WTC11 (cell line): Measurements from ENCODE around the gene PTCH1. TPM values are rescaled to one million over a fixed set of nuclear protein-coding genes. Genes with fewer than 3 reads are reported as not detected.

Source experiments
- ATAC-seq: fragments of 200-7000 bp; cut with Tn5 transposase; 2 replicates; pipeline ENCODE4 v1.10.0; 2021; ENCODE audit warnings: mild to moderate bottlenecking, moderate library complexity
- CTCF ChIA-PET: fragments of 300-600 bp; sonication (Branson Sonifier 250); formaldehyde crosslinking; loops from one replicate; lab custom pipeline; 2021; ENCODE audit warnings: antibody characterized with exemption; lab: Charles Lee
- POLR2A ChIA-PET: fragments of 350-600 bp; sonication (Branson Sonifier 250); formaldehyde crosslinking; loops from one replicate; lab custom pipeline; 2021; ENCODE audit warnings: antibody characterized with exemption; lab: Charles Lee
- DNase-seq: peaks from one replicate; pipeline ENCODE4 v3.0.0; 2021; ENCODE audit warnings: low spot score
- H3K27ac Mint-ChIP-seq: 2 replicates; pipeline ENCODE4 v1.8.0; 2021; ENCODE audit warnings: mixed read lengths
- H3K27me3 Mint-ChIP-seq: 2 replicates; pipeline ENCODE4 v1.8.0; 2021; ENCODE audit warnings: low read depth, mild to moderate bottlenecking, moderate library complexity, mixed read lengths
- H3K36me3 Mint-ChIP-seq: 2 replicates; pipeline ENCODE4 v1.8.0; 2021; ENCODE audit warnings: mixed read lengths
- H3K4me1 Mint-ChIP-seq: 2 replicates; pipeline ENCODE4 v1.8.0; 2022; ENCODE audit warnings: mixed read lengths
- H3K4me3 Mint-ChIP-seq: 2 replicates; pipeline ENCODE4 v1.8.0; 2021; ENCODE audit warnings: mild to moderate bottlenecking, moderate library complexity, mixed read lengths
- H3K9me3 Mint-ChIP-seq: 2 replicates; pipeline ENCODE4 v1.8.0; 2021; ENCODE audit warnings: mixed read lengths
- CBFB ChIP-seq: sonication (generic); formaldehyde crosslinking; IDR thresholded peaks from 2 replicates; pipeline ENCODE4 v1.8.1; 2022; ENCODE audit warnings: mild to moderate bottlenecking, low read depth, missing genetic modification reagents
- FOXK1 ChIP-seq: sonication (generic); formaldehyde crosslinking; IDR thresholded peaks from 2 replicates; pipeline ENCODE4 v1.8.0; 2022; ENCODE audit warnings: mild to moderate bottlenecking, moderate library complexity, missing genetic modification reagents
- FOXP1 ChIP-seq: sonication (generic); formaldehyde crosslinking; IDR thresholded peaks from 2 replicates; pipeline ENCODE4 v1.8.0; 2022; ENCODE audit warnings: missing genetic modification reagents, mild to moderate bottlenecking, moderate library complexity, borderline replicate concordance
- GABPB1 ChIP-seq: sonication (generic); formaldehyde crosslinking; IDR thresholded peaks from 2 replicates; pipeline ENCODE4 v1.8.1; 2023; ENCODE audit warnings: mild to moderate bottlenecking, missing genetic modification reagents
- NR1H2 ChIP-seq: sonication (generic); formaldehyde crosslinking; IDR thresholded peaks from 2 replicates; pipeline ENCODE4 v1.9.0; 2021; ENCODE audit warnings: mild to moderate bottlenecking, moderate library complexity, missing genetic modification reagents
- RELA ChIP-seq: sonication (generic); formaldehyde crosslinking; IDR thresholded peaks from 2 replicates; pipeline ENCODE4 v1.8.1; 2022; ENCODE audit warnings: missing genetic modification reagents, mild to moderate bottlenecking, borderline replicate concordance
- SMAD3 ChIP-seq: sonication (generic); formaldehyde crosslinking; IDR thresholded peaks from 2 replicates; pipeline ENCODE4 v1.8.0; 2022; ENCODE audit warnings: missing genetic modification reagents, mild to moderate bottlenecking, borderline replicate concordance
- ZBTB21 ChIP-seq: sonication (generic); formaldehyde crosslinking; IDR thresholded peaks from 2 replicates; pipeline ENCODE4 v1.8.1; 2023; ENCODE audit warnings: mild to moderate bottlenecking, missing genetic modification reagents, borderline replicate concordance
- ZNF121 ChIP-seq: sonication (generic); formaldehyde crosslinking; IDR thresholded peaks from 2 replicates; pipeline ENCODE4 v1.8.0; 2023; ENCODE audit warnings: missing genetic modification reagents
- ZNF219 ChIP-seq: sonication (generic); formaldehyde crosslinking; IDR thresholded peaks from 2 replicates; pipeline ENCODE4 v1.8.0; 2023; ENCODE audit warnings: missing genetic modification reagents, mild to moderate bottlenecking, borderline replicate concordance
- ZNF317 ChIP-seq: sonication (generic); formaldehyde crosslinking; IDR thresholded peaks from 2 replicates; pipeline ENCODE4 v1.8.1; 2023; ENCODE audit warnings: low read depth, mild to moderate bottlenecking, moderate library complexity, missing genetic modification reagents, borderline replicate concordance
- ZNF396 ChIP-seq: fragments of 250-450 bp; sonication (Bioruptor Pico); IDR thresholded peaks from 2 replicates; pipeline ENCODE4 v1.8.0; 2021; ENCODE audit warnings: mild to moderate bottlenecking, moderate library complexity, borderline replicate concordance
- ZNF671 ChIP-seq: fragments of 250-450 bp; sonication (Bioruptor Pico); IDR thresholded peaks from 2 replicates; pipeline ENCODE4 v1.8.0; 2021; ENCODE audit warnings: mild to moderate bottlenecking
- total RNA-seq: library from RNA; stranded (reverse); gene quantifications from 3 replicates; pipeline ENCODE4 v1.2.3, GENCODE V29; 2021
- TF ChIP-seq, protein P1 (sequence below): sonication (generic); formaldehyde crosslinking; IDR thresholded peaks from 2 replicates; pipeline ENCODE4 v1.8.0; 2023; ENCODE audit warnings: missing genetic modification reagents, mild to moderate bottlenecking, borderline replicate concordance
- TF ChIP-seq, protein P2 (sequence below): sonication (generic); formaldehyde crosslinking; IDR thresholded peaks from 2 replicates; pipeline ENCODE4 v1.8.1; 2023; ENCODE audit warnings: mild to moderate bottlenecking, missing genetic modification reagents
- TF ChIP-seq, protein P3 (sequence below): fragments of 250-450 bp; sonication (Bioruptor Pico); conservative IDR thresholded peaks from 2 replicates; pipeline ENCODE4 v1.9.0; 2021; ENCODE audit warnings: mild to moderate bottlenecking
- TF ChIP-seq, protein P4 (sequence below): fragments of 250-450 bp; sonication (Bioruptor Pico); IDR thresholded peaks from 2 replicates; pipeline ENCODE4 v1.9.0; 2021; ENCODE audit warnings: mild to moderate bottlenecking, borderline replicate concordance
- TF ChIP-seq, protein P5 (sequence below): fragments of 250-450 bp; sonication (Bioruptor Pico); IDR thresholded peaks from 2 replicates; pipeline ENCODE4 v2.1.2; 2022; ENCODE audit warnings: mild to moderate bottlenecking, moderate library complexity

The PTCH1 gene
- total RNA-seq, 1 experiment from 2014 or later: 38.0 TPM

DNA sequence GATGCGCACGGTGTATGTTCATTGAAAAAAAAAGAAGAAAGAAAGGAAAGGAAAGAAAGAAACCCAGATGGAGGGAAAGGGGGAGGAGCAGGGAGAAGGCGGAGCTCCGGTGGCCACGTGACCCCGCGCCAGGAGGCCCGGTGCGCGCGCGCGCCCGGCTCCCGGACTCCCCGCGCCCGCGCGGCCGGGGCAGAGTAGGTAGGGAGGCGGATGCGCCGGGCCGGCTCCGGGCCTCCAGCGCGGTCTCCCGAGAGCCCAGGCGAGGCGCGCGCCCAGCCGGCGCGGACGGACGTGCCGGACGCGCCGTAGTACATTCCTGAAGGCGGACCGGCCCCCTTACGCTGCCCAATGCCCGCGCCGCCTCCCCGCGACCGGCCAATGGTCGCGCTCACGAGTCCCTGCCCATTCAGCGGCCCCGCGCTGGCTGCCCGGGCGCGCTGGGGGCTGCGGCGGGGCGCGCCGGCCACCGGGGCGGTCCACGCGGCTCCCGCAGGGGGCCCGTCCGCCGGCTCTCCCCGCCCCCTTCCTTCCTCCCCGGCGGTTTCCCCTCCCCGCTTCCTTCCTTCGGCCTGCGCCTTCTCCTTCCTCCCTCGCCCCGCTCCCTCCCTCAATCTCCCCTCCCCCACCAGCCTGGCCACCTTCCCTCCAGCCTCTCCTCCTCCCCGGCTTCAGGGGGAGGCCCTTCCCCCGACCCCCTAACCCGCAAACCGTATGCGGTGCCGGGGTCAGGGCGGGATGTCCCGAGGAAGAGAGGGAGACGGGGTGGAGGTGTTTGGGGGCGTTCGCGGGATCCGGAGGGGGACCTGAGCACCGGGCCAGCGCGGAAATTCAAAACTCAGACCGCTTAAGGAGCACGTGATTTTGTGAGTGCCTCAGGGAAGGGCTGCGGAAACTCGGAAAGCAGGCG, 5.8 kb downstream of the PTCH1 start (continued):
- TF ChIP-seq ZNF121 (CRISPR knock-in tag) (no peak), SMAD3 (CRISPR knock-in tag) (no peak), RELA (CRISPR knock-in tag) (no peak), FOXP1 (CRISPR knock-in tag) (no peak), CBFB (CRISPR knock-in tag) (no peak)
- TF ChIP-seq, protein P1, sequence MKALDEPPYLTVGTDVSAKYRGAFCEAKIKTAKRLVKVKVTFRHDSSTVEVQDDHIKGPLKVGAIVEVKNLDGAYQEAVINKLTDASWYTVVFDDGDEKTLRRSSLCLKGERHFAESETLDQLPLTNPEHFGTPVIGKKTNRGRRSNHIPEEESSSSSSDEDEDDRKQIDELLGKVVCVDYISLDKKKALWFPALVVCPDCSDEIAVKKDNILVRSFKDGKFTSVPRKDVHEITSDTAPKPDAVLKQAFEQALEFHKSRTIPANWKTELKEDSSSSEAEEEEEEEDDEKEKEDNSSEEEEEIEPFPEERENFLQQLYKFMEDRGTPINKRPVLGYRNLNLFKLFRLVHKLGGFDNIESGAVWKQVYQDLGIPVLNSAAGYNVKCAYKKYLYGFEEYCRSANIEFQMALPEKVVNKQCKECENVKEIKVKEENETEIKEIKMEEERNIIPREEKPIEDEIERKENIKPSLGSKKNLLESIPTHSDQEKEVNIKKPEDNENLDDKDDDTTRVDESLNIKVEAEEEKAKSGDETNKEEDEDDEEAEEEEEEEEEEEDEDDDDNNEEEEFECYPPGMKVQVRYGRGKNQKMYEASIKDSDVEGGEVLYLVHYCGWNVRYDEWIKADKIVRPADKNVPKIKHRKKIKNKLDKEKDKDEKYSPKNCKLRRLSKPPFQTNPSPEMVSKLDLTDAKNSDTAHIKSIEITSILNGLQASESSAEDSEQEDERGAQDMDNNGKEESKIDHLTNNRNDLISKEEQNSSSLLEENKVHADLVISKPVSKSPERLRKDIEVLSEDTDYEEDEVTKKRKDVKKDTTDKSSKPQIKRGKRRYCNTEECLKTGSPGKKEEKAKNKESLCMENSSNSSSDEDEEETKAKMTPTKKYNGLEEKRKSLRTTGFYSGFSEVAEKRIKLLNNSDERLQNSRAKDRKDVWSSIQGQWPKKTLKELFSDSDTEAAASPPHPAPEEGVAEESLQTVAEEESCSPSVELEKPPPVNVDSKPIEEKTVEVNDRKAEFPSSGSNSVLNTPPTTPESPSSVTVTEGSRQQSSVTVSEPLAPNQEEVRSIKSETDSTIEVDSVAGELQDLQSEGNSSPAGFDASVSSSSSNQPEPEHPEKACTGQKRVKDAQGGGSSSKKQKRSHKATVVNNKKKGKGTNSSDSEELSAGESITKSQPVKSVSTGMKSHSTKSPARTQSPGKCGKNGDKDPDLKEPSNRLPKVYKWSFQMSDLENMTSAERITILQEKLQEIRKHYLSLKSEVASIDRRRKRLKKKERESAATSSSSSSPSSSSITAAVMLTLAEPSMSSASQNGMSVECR: no peak; the same call in 1 of the 2 replicates
- TF ChIP-seq, protein P2, sequence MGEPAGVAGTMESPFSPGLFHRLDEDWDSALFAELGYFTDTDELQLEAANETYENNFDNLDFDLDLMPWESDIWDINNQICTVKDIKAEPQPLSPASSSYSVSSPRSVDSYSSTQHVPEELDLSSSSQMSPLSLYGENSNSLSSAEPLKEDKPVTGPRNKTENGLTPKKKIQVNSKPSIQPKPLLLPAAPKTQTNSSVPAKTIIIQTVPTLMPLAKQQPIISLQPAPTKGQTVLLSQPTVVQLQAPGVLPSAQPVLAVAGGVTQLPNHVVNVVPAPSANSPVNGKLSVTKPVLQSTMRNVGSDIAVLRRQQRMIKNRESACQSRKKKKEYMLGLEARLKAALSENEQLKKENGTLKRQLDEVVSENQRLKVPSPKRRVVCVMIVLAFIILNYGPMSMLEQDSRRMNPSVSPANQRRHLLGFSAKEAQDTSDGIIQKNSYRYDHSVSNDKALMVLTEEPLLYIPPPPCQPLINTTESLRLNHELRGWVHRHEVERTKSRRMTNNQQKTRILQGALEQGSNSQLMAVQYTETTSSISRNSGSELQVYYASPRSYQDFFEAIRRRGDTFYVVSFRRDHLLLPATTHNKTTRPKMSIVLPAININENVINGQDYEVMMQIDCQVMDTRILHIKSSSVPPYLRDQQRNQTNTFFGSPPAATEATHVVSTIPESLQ: no peak

DNA sequence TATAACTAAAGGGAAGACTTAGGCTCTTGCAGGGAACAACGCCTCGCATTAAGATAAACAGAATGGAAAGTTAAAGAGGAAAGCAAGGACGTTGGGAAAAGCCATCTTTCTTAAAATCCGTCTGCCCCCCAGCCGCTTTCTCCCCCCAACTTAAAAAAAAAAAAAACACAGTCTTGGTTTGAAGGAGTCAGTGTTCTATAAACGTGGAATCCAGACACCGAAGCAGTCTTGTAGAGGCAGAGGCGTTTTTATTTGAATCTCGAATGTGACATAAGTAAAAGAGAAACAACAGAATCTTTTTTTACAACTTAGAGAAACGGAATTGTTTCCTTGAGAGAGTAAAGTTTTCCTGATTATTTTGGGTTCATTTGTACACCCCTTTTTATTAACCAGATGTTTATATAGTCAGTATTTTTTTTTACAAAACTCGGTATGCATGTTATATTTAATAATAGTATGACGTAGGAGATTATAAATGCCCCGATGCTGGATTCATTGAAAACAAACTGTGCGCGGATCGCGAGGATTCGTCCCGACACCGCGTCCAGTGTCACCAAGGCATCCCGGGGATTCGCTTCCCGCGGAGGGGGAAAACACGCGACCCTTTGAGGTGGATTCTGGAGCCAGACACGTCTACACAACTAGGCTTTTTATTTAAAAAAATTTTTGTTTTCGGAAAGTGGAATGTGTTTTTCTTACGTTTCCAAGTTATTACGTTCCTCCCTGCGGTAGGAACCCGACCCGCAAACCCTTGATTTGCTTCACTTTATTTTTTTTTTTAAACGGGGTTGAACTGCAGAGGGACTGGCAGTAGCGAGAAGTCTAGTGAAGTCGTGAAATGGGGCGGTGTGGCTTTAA, 6.7 kb downstream of the PTCH1 start:
- H3K4me1 Mint-ChIP-seq: peaks cover 41% of the 10 kb centered on the region
- H3K27me3 Mint-ChIP-seq: peaks cover 31% of the 10 kb centered on the region
- no peaks in the 10 kb centered on the region for H3K9me3 Mint-ChIP-seq
- no peak for DNase-seq
- CTCF ChIA-PET: interaction anchor here (0.7 to 1.3 kb wide), 3 partner anchors 27 to 327 kb away, joined by 3 to 4 read pairs (median 3); no protein-coding TSS in a partner anchor
- H3K4me3 Mint-ChIP-seq: peak overlapping the region; percentile 93
- H3K27ac Mint-ChIP-seq: peak overlapping the region; percentile 99
- POLR2A ChIA-PET: interaction anchor here (0.7 to 1.3 kb wide), 2 partner anchors 13 to 192 kb away, joined by 3 read pairs; no protein-coding TSS in a partner anchor
- no peaks in the 10 kb centered on the region for H3K36me3 Mint-ChIP-seq
- no peak for ATAC-seq
- TF ChIP-seq ZNF396 (CRISPR knock-in tag) (no peak), ZNF317 (CRISPR knock-in tag) (no peak), ZNF671 (CRISPR knock-in tag) (no peak), ZNF219 (CRISPR knock-in tag) (no peak), NR1H2 (CRISPR knock-in tag) (no peak), FOXK1 (CRISPR knock-in tag) (no peak), GABPB1 (CRISPR knock-in tag) (no peak), ZBTB21 (CRISPR knock-in tag) (no peak)
- TF ChIP-seq, protein P3, sequence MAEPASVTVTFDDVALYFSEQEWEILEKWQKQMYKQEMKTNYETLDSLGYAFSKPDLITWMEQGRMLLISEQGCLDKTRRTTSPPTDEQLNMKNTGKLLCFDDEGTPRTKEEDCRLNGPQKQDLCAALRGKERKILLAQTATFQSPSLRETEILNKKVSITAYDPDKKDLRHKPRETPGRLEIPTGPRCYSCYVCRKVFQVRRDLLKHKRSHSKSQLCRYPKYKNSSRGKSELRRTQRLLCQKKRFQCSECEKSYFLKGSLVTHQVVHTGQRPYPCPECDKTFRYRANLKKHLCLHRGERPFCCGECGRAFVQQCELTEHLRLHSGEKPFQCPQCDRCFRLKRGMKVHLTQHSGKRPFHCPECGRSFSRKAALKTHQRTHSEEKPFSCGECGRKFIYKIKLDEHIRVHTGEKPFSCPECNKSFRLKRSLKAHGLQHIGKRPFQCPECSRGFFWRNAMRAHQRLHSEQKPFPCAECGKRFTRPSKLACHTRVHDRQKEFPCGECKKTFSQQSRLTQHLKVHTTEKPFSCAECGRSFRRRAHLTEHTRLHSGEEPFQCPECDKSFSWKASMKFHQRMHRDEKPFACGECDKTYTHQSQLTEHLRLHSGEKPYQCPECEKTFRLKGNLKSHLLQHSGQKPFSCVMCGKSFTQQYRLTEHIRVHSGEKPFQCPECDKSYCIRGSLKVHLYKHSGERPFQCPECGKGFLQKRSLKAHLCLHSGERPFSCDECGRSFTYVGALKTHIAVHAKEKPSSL (CRISPR knock-in tag): no peak
- TF ChIP-seq, protein P4, sequence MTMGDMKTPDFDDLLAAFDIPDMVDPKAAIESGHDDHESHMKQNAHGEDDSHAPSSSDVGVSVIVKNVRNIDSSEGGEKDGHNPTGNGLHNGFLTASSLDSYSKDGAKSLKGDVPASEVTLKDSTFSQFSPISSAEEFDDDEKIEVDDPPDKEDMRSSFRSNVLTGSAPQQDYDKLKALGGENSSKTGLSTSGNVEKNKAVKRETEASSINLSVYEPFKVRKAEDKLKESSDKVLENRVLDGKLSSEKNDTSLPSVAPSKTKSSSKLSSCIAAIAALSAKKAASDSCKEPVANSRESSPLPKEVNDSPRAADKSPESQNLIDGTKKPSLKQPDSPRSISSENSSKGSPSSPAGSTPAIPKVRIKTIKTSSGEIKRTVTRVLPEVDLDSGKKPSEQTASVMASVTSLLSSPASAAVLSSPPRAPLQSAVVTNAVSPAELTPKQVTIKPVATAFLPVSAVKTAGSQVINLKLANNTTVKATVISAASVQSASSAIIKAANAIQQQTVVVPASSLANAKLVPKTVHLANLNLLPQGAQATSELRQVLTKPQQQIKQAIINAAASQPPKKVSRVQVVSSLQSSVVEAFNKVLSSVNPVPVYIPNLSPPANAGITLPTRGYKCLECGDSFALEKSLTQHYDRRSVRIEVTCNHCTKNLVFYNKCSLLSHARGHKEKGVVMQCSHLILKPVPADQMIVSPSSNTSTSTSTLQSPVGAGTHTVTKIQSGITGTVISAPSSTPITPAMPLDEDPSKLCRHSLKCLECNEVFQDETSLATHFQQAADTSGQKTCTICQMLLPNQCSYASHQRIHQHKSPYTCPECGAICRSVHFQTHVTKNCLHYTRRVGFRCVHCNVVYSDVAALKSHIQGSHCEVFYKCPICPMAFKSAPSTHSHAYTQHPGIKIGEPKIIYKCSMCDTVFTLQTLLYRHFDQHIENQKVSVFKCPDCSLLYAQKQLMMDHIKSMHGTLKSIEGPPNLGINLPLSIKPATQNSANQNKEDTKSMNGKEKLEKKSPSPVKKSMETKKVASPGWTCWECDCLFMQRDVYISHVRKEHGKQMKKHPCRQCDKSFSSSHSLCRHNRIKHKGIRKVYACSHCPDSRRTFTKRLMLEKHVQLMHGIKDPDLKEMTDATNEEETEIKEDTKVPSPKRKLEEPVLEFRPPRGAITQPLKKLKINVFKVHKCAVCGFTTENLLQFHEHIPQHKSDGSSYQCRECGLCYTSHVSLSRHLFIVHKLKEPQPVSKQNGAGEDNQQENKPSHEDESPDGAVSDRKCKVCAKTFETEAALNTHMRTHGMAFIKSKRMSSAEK (CRISPR knock-in tag): no peak
- TF ChIP-seq, protein P5, sequence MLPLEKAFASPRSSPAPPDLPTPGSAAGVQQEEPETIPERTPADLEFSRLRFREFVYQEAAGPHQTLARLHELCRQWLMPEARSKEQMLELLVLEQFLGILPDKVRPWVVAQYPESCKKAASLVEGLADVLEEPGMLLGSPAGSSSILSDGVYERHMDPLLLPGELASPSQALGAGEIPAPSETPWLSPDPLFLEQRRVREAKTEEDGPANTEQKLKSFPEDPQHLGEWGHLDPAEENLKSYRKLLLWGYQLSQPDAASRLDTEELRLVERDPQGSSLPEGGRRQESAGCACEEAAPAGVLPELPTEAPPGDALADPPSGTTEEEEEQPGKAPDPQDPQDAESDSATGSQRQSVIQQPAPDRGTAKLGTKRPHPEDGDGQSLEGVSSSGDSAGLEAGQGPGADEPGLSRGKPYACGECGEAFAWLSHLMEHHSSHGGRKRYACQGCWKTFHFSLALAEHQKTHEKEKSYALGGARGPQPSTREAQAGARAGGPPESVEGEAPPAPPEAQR: no peak
